Activated CD8-positive, alpha-beta memory T cell treated with anti-CD3 and anti-CD28 coated beads, Interleukin-2, amount 10 ng/mL, durations not matched to agents 7 days and 5 days (primary cell): Measurements from ENCODE around the gene KCTD7. TPM values are rescaled to one million over a fixed set of nuclear protein-coding genes. Genes with fewer than 3 reads are reported as not detected.
"Not testable (repeated sequence)": the region's sequence is repeated elsewhere in the genome, so short reads cannot be mapped to it uniquely, and the experiment has no call there.

ENCODE experiments used
- ATAC-seq: fragments of 150-1000 bp; cut with Tn5 transposase; one replicate; pipeline ENCODE4 v1.10.0; 2021; ENCODE audit warnings: moderate library complexity
- CTCF ChIA-PET: fragments of 350-600 bp; sonication (Branson Sonifier 250); formaldehyde crosslinking; loops from one replicate; lab custom pipeline; 2021; ENCODE audit warnings: antibody characterized with exemption; lab: Charles Lee
- DNase-seq: peaks from one replicate; pipeline ENCODE4 v3.0.0-alpha.2; 2020
- H3K27ac Mint-ChIP-seq: one replicate; pipeline ENCODE4 v1.8.0; 2021; ENCODE audit warnings: mild to moderate bottlenecking, mixed read lengths
- H3K27me3 Mint-ChIP-seq: one replicate; pipeline ENCODE4 v1.8.0; 2021; ENCODE audit warnings: mixed read lengths
- H3K36me3 Mint-ChIP-seq: one replicate; pipeline ENCODE4 v1.8.0; 2021; ENCODE audit warnings: mild to moderate bottlenecking, mixed read lengths
- H3K4me1 Mint-ChIP-seq: one replicate; pipeline ENCODE4 v1.8.0; 2021; ENCODE audit warnings: mixed read lengths
- H3K4me3 Mint-ChIP-seq: one replicate; pipeline ENCODE4 v1.8.0; 2021; ENCODE audit warnings: mild to moderate bottlenecking, moderate library complexity, mixed read lengths
- H3K9me3 Mint-ChIP-seq: one replicate; pipeline ENCODE4 v1.8.0; 2022; ENCODE audit warnings: low read depth, mixed read lengths
- total RNA-seq, 2 experiments: library from RNA; stranded (reverse); gene quantifications; one replicate each; pipeline ENCODE4 v1.2.3, GENCODE V29; 2021

KCTD7 gene
- total RNA-seq, 2 experiments from 2014 or later, result 27.8 to 41.9 TPM

GRCh38 chr7:66683770-66684123 is 55.1 kb downstream of the KCTD7 start:
- Mint-ChIP-seq H3K36me3 (peaks cover 8% of the 10 kb centered on the region), H3K27ac (no peak overlapping the region), H3K9me3 (peaks cover 7% of the 10 kb centered on the region), H3K27me3 (no peaks in the 10 kb centered on the region), H3K4me1 (peaks cover 27% of the 10 kb centered on the region), H3K4me3 (no peak overlapping the region)
- CTCF ChIA-PET, result interaction anchor here (1.2 kb wide), 1 partner anchor 126 kb away, joined by 3 read pairs; no protein-coding TSS in a partner anchor
- ATAC-seq (no peak), DNase-seq (peak; percentile 18)

- H3K4me1 Mint-ChIP-seq, result peaks cover 19% of the 10 kb centered on the region
- not testable (repeated sequence) for H3K9me3 Mint-ChIP-seq, H3K4me3 Mint-ChIP-seq, H3K36me3 Mint-ChIP-seq, DNase-seq, H3K27me3 Mint-ChIP-seq, ATAC-seq, H3K27ac Mint-ChIP-seq
- CTCF ChIA-PET, result interaction anchor here (1.5 kb wide), 1 partner anchor 16 kb away, joined by 4 read pairs; no protein-coding TSS in a partner anchor
These were observed 57.0 kb downstream of the KCTD7 start for GRCh38 chr7:66685663-66686062.

- CTCF ChIA-PET, result no interaction called here
- ATAC-seq, result no peak
- Mint-ChIP-seq H3K27ac (no peak overlapping the region), H3K36me3 (peaks cover 7% of the 10 kb centered on the region), H3K4me1 (peaks cover 12% of the 10 kb centered on the region), H3K4me3 (no peak overlapping the region), H3K27me3 (no peaks in the 10 kb centered on the region), H3K9me3 (peaks cover 7% of the 10 kb centered on the region)
- DNase-seq, result no peak
These were observed 58.5 kb downstream of the KCTD7 start for GRCh38 chr7:66687186-66687585.

- ATAC-seq, CTCF ChIA-PET, H3K4me3 Mint-ChIP-seq, H3K27ac Mint-ChIP-seq, H3K36me3 Mint-ChIP-seq, H3K27me3 Mint-ChIP-seq, H3K9me3 Mint-ChIP-seq, DNase-seq: not testable (repeated sequence)
- peaks cover 11% of the 10 kb centered on the region for H3K4me1 Mint-ChIP-seq
These were observed 59.0 kb downstream of the KCTD7 start for GRCh38 chr7:66687672-66688071.

GRCh38 chr7:66689081-66689480 is 60.4 kb downstream of the KCTD7 start:
- DNase-seq (no peak), ATAC-seq (no peak)
- peaks cover 7% of the 10 kb centered on the region for H3K36me3 Mint-ChIP-seq
- H3K4me3 Mint-ChIP-seq, result no peak overlapping the region
- peaks cover 7% of the 10 kb centered on the region for H3K9me3 Mint-ChIP-seq
- CTCF ChIA-PET, result no interaction called here
- H3K27me3 Mint-ChIP-seq, result no peaks in the 10 kb centered on the region
- H3K27ac Mint-ChIP-seq, result no peak overlapping the region
- H3K4me1 Mint-ChIP-seq, result peaks cover 3% of the 10 kb centered on the region

- ATAC-seq (no peak), DNase-seq (no peak)
- no peaks in the 10 kb centered on the region for H3K27me3 Mint-ChIP-seq
- peaks cover 3% of the 10 kb centered on the region for H3K36me3 Mint-ChIP-seq
- H3K9me3 Mint-ChIP-seq, result peaks cover 3% of the 10 kb centered on the region
- CTCF ChIA-PET, result no interaction called here
- no peaks in the 10 kb centered on the region for H3K4me1 Mint-ChIP-seq
- H3K27ac Mint-ChIP-seq, result no peak overlapping the region
- no peak overlapping the region for H3K4me3 Mint-ChIP-seq
These were observed 64.7 kb downstream of the KCTD7 start for GRCh38 chr7:66693331-66693730.

Other genes with a start within 250 kb of the KCTD7 start
- gene RABGEF1, start 111.9 kb downstream of the KCTD7 start, total RNA-seq, result 10 to 100 TPM; 21.7 to 25.6 TPM